Neural cell (in vitro differentiated cells): ENCODE measurements around the gene ZNF292.

Source experiments
- CTCF ChIP-seq: fragments of 450-650 bp; IDR thresholded peaks from 2 replicates; pipeline ENCODE4 v1.5.1; 2014; ENCODE audit warnings: antibody characterized with exemption, mild to moderate bottlenecking, moderate library complexity; ENCODE audit not compliant: poor library complexity, severe bottlenecking
- EP300 ChIP-seq: fragments of 450-650 bp; conservative IDR thresholded peaks from 2 replicates; pipeline ENCODE4 v1.6.1; 2014; ENCODE audit warnings: antibody characterized with exemption, mild to moderate bottlenecking, moderate library complexity; ENCODE audit not compliant: poor library complexity, severe bottlenecking
- EZH2 ChIP-seq: fragments of 200-600, 300-800 bp; shearing (Covaris generic), sonication (generic); IDR thresholded peaks from 2 replicates; pipeline ENCODE4 v1.6.1; 2014; ENCODE audit warnings: antibody characterized with exemption, low read length, borderline replicate concordance, mild to moderate bottlenecking; ENCODE audit not compliant: insufficient read depth, poor library complexity, severe bottlenecking
- POLR2AphosphoS5 ChIP-seq: IDR thresholded peaks from 2 replicates; pipeline ENCODE4 v1.6.1; 2012
- RAD21 ChIP-seq: fragments of 450-650 bp; conservative IDR thresholded peaks from 2 replicates; pipeline ENCODE4 v1.6.1; 2014; ENCODE audit warnings: antibody characterized with exemption, mild to moderate bottlenecking, moderate library complexity
- REST ChIP-seq: IDR thresholded peaks from 2 replicates; pipeline ENCODE4 v1.6.1; 2012; ENCODE audit warnings: borderline replicate concordance
- SMC3 ChIP-seq: fragments of 450-650 bp; conservative IDR thresholded peaks from 2 replicates; pipeline ENCODE4 v1.6.1; 2014; ENCODE audit warnings: antibody characterized with exemption, mild to moderate bottlenecking, moderate library complexity; ENCODE audit not compliant: poor library complexity

GRCh38 chr6:87174078-87174579, 18.8 kb downstream of the ZNF292 start:
- TF ChIP-seq EZH2: no peak
- TF ChIP-seq CTCF: no peak
- TF ChIP-seq POLR2AphosphoS5: no peak
- no peak for TF ChIP-seq REST
- TF ChIP-seq EP300: no peak
- TF ChIP-seq RAD21: no peak
- no peak for TF ChIP-seq SMC3
